C4-2B (cell line): ENCODE data around the gene TM6SF1.

Experiments used
- ZFX ChIP-seq: fragments of 450-650 bp; IDR thresholded peaks from 2 replicates; pipeline ENCODE4 v1.6.1; 2017
- TF ChIP-seq, protein P1 (sequence below): fragments of 450-650 bp; conservative IDR thresholded peaks from 2 replicates; pipeline ENCODE4 v1.5.1; 2017; ENCODE audit warnings: mild to moderate bottlenecking

DNA sequence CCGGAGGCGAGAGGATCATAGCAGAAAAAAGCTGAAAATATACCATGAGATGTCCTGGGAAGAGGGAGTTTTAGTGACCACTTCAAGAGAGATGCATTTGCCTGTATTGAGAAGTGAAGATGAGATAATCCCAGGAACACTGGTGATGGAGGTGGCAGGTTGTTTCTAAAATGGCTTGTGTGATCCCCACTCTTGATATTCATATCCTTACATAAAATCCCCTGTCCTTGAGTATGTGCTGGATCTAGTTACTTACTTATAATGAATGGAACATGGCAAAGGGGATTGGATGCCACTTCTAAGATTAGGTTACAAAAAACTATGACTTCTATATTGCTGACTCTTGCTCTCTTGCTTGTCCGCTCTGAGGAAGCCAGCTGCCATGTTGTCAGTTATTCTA is 78.1 kb downstream of the TM6SF1 start:
- TF ChIP-seq, protein P1, sequence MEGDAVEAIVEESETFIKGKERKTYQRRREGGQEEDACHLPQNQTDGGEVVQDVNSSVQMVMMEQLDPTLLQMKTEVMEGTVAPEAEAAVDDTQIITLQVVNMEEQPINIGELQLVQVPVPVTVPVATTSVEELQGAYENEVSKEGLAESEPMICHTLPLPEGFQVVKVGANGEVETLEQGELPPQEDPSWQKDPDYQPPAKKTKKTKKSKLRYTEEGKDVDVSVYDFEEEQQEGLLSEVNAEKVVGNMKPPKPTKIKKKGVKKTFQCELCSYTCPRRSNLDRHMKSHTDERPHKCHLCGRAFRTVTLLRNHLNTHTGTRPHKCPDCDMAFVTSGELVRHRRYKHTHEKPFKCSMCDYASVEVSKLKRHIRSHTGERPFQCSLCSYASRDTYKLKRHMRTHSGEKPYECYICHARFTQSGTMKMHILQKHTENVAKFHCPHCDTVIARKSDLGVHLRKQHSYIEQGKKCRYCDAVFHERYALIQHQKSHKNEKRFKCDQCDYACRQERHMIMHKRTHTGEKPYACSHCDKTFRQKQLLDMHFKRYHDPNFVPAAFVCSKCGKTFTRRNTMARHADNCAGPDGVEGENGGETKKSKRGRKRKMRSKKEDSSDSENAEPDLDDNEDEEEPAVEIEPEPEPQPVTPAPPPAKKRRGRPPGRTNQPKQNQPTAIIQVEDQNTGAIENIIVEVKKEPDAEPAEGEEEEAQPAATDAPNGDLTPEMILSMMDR, result no peak
- no peak for TF ChIP-seq ZFX
